Measurements from ENCODE around the gene HDLBP.

The HDLBP gene

GRCh38 chr2:241315093-241315878, at the start of gene HDLBP:
Gene HDLBP, minus strand, starts transcription at chr2:241315672. Its CDS starts 48,803 bp downstream, at chr2:241266869.
- TF ChIP-seq CTCF (IDR thresholded peaks at IDR 0.05; ENCODE audit: low read depth, low read length, missing control alignments) = no peak
- Histone ChIP-seq H3K27me3 (replicated peaks) (no peaks in the 10 kb centered on the region), H3K27ac (peak within 1 kb of the TSS; percentile 99), H3K36me3 (replicated peaks) (no peaks in the 10 kb centered on the region), H3K4me3 (ENCODE audit: low read depth, low read length) (peak within 1 kb of the TSS; percentile 95)
- in situ Hi-C loops (cut with HindIII; ENCODE audit: low pct_ligation_motif_present, low sequenced_read_pairs) = no loop called here
- DNase-seq = peak; percentile 99

- Histone ChIP-seq H3K4me3 (ENCODE audit: low read depth, low read length) (no peak overlapping the region), H3K36me3 (replicated peaks) (no peaks in the 10 kb centered on the region), H3K27ac (no peak overlapping the region), H3K27me3 (replicated peaks) (no peaks in the 10 kb centered on the region)
- no peak for DNase-seq
- in situ Hi-C loops (cut with HindIII; ENCODE audit: low pct_ligation_motif_present, low sequenced_read_pairs) = no loop called here
- TF ChIP-seq CTCF (IDR thresholded peaks at IDR 0.05; ENCODE audit: low read depth, low read length, missing control alignments) = no peak
These were observed 49.3 kb upstream of the HDLBP start for GRCh38 chr2:241364781-241365180.

GRCh38 chr2:241363426-241363825, 48.0 kb upstream of the HDLBP start:
- Histone ChIP-seq H3K4me3 (ENCODE audit: low read depth, low read length) (no peak overlapping the region), H3K36me3 (replicated peaks) (no peaks in the 10 kb centered on the region), H3K27ac (no peak overlapping the region), H3K27me3 (replicated peaks) (no peaks in the 10 kb centered on the region)
- no peak for TF ChIP-seq CTCF (IDR thresholded peaks at IDR 0.05; ENCODE audit: low read depth, low read length, missing control alignments)
- in situ Hi-C loops (cut with HindIII; ENCODE audit: low pct_ligation_motif_present, low sequenced_read_pairs) = no loop called here
- DNase-seq = no peak

- Histone ChIP-seq H3K27me3 (replicated peaks) (no peaks in the 10 kb centered on the region), H3K4me3 (ENCODE audit: low read depth, low read length) (no peak overlapping the region), H3K27ac (no peak overlapping the region), H3K36me3 (replicated peaks) (peaks cover 7% of the 10 kb centered on the region)
- in situ Hi-C loops (cut with HindIII; ENCODE audit: low pct_ligation_motif_present, low sequenced_read_pairs) = no loop called here
- no peak for TF ChIP-seq CTCF (IDR thresholded peaks at IDR 0.05; ENCODE audit: low read depth, low read length, missing control alignments)
- DNase-seq = no peak
These were observed 44.1 kb upstream of the HDLBP start for GRCh38 chr2:241359481-241360045.

- Histone ChIP-seq H3K27me3 (replicated peaks) (no peaks in the 10 kb centered on the region), H3K36me3 (replicated peaks) (peaks cover 11% of the 10 kb centered on the region), H3K27ac (no peak overlapping the region), H3K4me3 (ENCODE audit: low read depth, low read length) (no peak overlapping the region)
- TF ChIP-seq CTCF (IDR thresholded peaks at IDR 0.05; ENCODE audit: low read depth, low read length, missing control alignments) = no peak
- in situ Hi-C loops (cut with HindIII; ENCODE audit: low pct_ligation_motif_present, low sequenced_read_pairs) = no loop called here
- DNase-seq = no peak
These were observed 43.0 kb upstream of the HDLBP start for GRCh38 chr2:241358470-241358869.

Data from brain microvascular endothelial cell (primary cell).